Heart left ventricle (tissue), 16 donors: ENCODE measurements around the gene SGK1. TPM values are rescaled to one million over a fixed set of nuclear protein-coding genes. Genes with fewer than 3 reads are reported as not detected.

Experiments used
- ATAC-seq, 4 donors: fragments of 200-7000 bp; cut with Tn5 transposase; one replicate each; pipeline ENCODE4 v1.9.1; 2020 to 2022; ENCODE audit warnings: moderate library complexity in 4 of 4, mild to moderate bottlenecking in 3 of 4, moderate number of reproducible peaks in 1 of 4
- DNase-seq, 5 donors: peaks; one replicate each; pipeline ENCODE4 v3.0.0-alpha.2; 2020
- H3K27ac ChIP-seq, 12 donors: fragments of 200-600 bp; sonication (generic) in 4 of 12; one replicate each; pipeline versions ENCODE4 v1.5.0 to v1.8.0; 2016 to 2022; ENCODE audit warnings: mild to moderate bottlenecking in 2 of 12
- H3K27me3 ChIP-seq, 9 donors: fragments of 200-600 bp; sonication (generic) in 2 of 9; one replicate each; pipeline versions ENCODE4 v1.5.1 to v1.8.0; 2016 to 2022; ENCODE audit warnings: mild to moderate bottlenecking in 3 of 9
- H3K36me3 ChIP-seq, 9 donors: fragments of 200-600 bp; sonication (generic) in 2 of 9; one replicate each; pipeline versions ENCODE4 v1.5.0 to v1.8.0; 2018 to 2022; ENCODE audit warnings: mild to moderate bottlenecking in 2 of 9
- H3K4me1 ChIP-seq, 12 donors: fragments of 200-600 bp; sonication (generic) in 4 of 12; one replicate each; pipeline versions ENCODE4 v1.5.0 to v1.8.0; 2016 to 2022; ENCODE audit warnings: mild to moderate bottlenecking in 3 of 12
- H3K4me3 ChIP-seq, 12 donors: fragments of 200-600 bp; sonication (generic) in 4 of 12; one replicate each; pipeline versions ENCODE4 v1.5.0 to v1.8.0; 2017 to 2022; ENCODE audit warnings: mild to moderate bottlenecking in 9 of 12, moderate library complexity in 4 of 12
- H3K9me3 ChIP-seq, 12 donors: fragments of 200-600 bp; sonication (generic) in 4 of 12; one replicate each; pipeline versions ENCODE4 v1.5.0 to v1.8.0; 2016 to 2022; ENCODE audit warnings: mild to moderate bottlenecking in 1 of 12
- POLR2A ChIP-seq, 2 donors: fragments of 450-650 bp; IDR thresholded peaks; one replicate each; pipeline ENCODE4 v1.6.1; 2017; ENCODE audit warnings: antibody characterized with exemption in 2 of 2, mild to moderate bottlenecking in 2 of 2, moderate library complexity in 2 of 2
- WGBS, 4 donors: extraction: QIAGEN DNeasy Blood & Tissue Kit in 2 of 4; methylation state at CpG; one replicate each; pipeline versions ENCODE4 v1.1.5 to v1.1.7; 2013 to 2018; 5-methylcytosine and 5-hydroxymethylcytosine counted together
- intact Hi-C, 10 donors: fragments of 100-400 bp; cut with DNase I; formaldehyde crosslinking; loops; one replicate each; pipeline versions ENCODE4 v1.11.1 to v1.14.2; 2022
- polyA plus RNA-seq, 2 donors: library from polyadenylated mRNA; stranded (reverse); fragments of 200-250 nt; gene quantifications; one replicate each; pipeline ENCODE4 v1.2.3, GENCODE V29; 2013
- total RNA-seq, 9 donors: library from RNA; depleted of rRNA in 2 of 9; stranded (reverse); fragments of >200 nt in 2 of 9; fragmentation: NEBNext Ultra II Directional in 3 of 9; extraction: Animal tissue kit (Norgen Biotek cat#: 25700) in 3 of 9; gene quantifications; one replicate each; pipeline versions ENCODE4 v1.1.0 to v1.2.4, GENCODE V29; 2016 to 2023
- TF ChIP-seq, protein P1 (sequence below), 12 donors: fragments of 200-600 bp; sonication (generic) in 4 of 12; IDR thresholded peaks; one replicate each; pipeline versions ENCODE4 v1.5.0 to v1.8.0; 2018 to 2022; ENCODE audit warnings: antibody characterized with exemption in 12 of 12, mild to moderate bottlenecking in 5 of 12
- donor health status: ischemic (EF 13 %, LVEDD 7.1; RV severe dilation, severe dysfunction).
- donor health status: healthy with polysubstance abuse.
- donor health status: DM: no; HTN: yes; CAD: no.
- donor health status: DM: no; HTN: no; CAD: no.
- donor health status: ischemic (EF 25% LVEDD 6.9; RV normal size, moderate dysfunction).
- donor health status: ischemic (EF 25% LVEDD 5.7; RV mildly dilated, moderate dysfunction).
- donor health status: healthy.
- donor health status: DM: yes; HTN: yes; CAD: no.
- donor health status: ischemic (EF 35%, LVEDD 5.7; RV mildly dilated, moderate dysfunction).
- donor health status: nonischemic (EF 11% LVEDD 7.7; RV severe dilation, severe dysfunction).
- donor health status: DM: yes; HTN: yes; CAD: no.
- donor health status: PGD.
- donor health status: ischemic (EF 29% LVEDD 5.4; RV normal size, mild dysfunction).
- donor health status: nonischemic (EF 23%, LVEDD 6.1; RV moderate dilation, normal function).

SGK1 gene
- total and polyA plus RNA-seq, 11 donors, result 17.7 to 118 (median 56.7) TPM

DNA sequence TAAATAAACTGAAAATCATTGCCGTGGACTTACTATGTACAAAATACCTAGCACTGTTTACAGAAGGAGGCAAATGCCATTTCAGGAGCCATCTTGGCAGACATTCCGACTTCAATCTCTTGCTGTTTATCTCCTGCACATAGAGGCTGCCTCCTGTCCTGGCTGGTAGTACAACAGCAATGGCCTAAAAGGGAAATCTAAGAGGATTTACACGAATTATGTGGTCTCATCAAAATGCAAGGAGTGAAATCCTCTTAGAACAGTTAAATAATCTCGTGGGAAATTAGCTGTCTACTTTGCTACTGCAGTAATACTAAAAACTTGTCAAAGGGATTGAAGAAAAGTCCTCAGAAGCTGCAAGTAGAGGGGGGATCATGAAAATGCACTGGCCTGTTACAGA lies 183.3 kb downstream of the SGK1 start:
- Histone ChIP-seq H3K4me3 (no peak overlapping the region), H3K36me3 (no peaks in the 10 kb centered on the region)
- no peak for ATAC-seq

DNA sequence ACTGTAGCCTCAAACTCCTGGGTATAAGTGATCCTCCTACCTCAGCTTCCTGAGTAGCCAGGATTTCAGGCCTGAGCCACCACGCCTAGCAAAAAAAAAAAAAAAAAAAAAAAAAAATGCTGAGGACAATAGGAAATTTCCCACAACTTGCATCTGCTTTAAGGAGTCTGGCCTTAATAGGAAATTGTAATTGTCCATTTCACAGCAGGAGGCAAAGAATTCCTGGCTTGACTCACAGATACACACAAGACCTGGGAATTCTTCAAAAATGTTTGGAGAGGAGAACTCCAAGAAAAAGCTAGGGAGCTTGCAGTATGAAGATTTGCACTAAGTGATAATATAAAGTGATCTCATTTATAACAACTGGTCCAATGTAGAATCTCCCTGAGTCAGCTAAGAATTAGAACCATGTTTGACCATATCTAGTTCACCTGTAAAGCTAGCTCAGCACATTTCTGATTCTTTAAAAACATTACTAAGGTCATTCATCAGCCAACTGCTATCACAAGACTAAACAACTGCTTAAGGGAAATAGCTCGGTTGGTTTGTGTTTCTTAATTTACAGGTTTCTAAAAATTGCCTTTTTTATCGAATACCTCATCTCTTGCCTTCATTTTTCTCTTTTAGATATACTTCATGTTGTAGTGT lies 185.3 kb downstream of the SGK1 start:
- Histone ChIP-seq H3K4me1 (no peaks in the 10 kb centered on the region), H3K27ac (no peak overlapping the region), H3K4me3 (no peak overlapping the region), H3K9me3 (no peaks in the 10 kb centered on the region), H3K36me3 (no peaks in the 10 kb centered on the region), H3K27me3 (no peaks in the 10 kb centered on the region)
- 78 to 83% (median 81%) methylated on average over 3 of the region's 3 CpGs for WGBS, 4 donors
- TF ChIP-seq, protein P1, sequence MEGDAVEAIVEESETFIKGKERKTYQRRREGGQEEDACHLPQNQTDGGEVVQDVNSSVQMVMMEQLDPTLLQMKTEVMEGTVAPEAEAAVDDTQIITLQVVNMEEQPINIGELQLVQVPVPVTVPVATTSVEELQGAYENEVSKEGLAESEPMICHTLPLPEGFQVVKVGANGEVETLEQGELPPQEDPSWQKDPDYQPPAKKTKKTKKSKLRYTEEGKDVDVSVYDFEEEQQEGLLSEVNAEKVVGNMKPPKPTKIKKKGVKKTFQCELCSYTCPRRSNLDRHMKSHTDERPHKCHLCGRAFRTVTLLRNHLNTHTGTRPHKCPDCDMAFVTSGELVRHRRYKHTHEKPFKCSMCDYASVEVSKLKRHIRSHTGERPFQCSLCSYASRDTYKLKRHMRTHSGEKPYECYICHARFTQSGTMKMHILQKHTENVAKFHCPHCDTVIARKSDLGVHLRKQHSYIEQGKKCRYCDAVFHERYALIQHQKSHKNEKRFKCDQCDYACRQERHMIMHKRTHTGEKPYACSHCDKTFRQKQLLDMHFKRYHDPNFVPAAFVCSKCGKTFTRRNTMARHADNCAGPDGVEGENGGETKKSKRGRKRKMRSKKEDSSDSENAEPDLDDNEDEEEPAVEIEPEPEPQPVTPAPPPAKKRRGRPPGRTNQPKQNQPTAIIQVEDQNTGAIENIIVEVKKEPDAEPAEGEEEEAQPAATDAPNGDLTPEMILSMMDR (IDR thresholded peaks at IDR 0.05), result no peak
- no peak for TF ChIP-seq POLR2A (IDR thresholded peaks at IDR 0.05)
- intact Hi-C loops, result no loop called here
- DNase-seq (no peak), ATAC-seq (no peak)

More for the DNA sequence above, 183.3 kb downstream of the SGK1 start:
- Histone ChIP-seq H3K4me1 (no peaks in the 10 kb centered on the region), H3K9me3 (no peaks in the 10 kb centered on the region), H3K27ac (no peak overlapping the region), H3K27me3 (no peaks in the 10 kb centered on the region)
- no peak for DNase-seq
- intact Hi-C loops, result no loop called here
- WGBS, 4 donors, result 68 to 78% (median 70%) methylated on average over 4 of the region's 4 CpGs
- TF ChIP-seq, protein P1 (IDR thresholded peaks at IDR 0.05), result no peak
- TF ChIP-seq POLR2A (IDR thresholded peaks at IDR 0.05), result no peak

DNA sequence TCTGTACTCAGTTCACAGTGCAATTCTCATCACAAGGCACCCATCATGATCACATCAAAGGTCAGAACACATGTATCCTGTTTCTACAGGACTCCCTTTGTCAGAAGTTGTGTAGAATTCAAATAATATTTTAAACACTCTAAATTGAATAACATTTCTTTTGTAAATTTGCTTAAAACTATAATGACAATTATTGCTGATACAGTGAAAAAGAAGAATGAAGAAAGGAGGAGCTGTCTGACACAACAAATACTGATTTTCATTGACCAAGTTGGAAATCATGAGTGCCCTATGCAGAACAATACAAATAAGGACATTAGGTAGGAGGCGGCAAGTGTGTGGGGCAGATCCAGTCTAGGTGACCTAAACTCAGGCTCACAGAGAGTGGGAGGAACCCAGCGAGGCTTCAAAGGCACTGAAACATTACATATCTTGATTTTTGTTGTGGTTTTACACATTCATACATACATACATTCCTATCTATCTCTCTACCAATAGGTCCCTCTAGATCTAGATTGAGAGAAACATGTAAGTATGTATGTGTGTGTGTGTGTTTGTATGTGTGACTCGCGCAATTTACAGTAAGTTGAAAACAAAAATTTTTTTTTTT lies 186.3 kb downstream of the SGK1 start:
- intact Hi-C loops, result no loop called here
- Histone ChIP-seq H3K27ac (no peak overlapping the region), H3K36me3 (no peaks in the 10 kb centered on the region), H3K4me1 (no peaks in the 10 kb centered on the region), H3K27me3 (no peaks in the 10 kb centered on the region), H3K4me3 (no peak overlapping the region), H3K9me3 (no peaks in the 10 kb centered on the region)
- TF ChIP-seq POLR2A (IDR thresholded peaks at IDR 0.05), result no peak
- TF ChIP-seq, protein P1 (IDR thresholded peaks at IDR 0.05), result no peak
- no peak for DNase-seq
- WGBS, 4 donors, result 91 to 97% (median 94%) methylated on average over 4 of the region's 4 CpGs
- no peak for ATAC-seq

DNA sequence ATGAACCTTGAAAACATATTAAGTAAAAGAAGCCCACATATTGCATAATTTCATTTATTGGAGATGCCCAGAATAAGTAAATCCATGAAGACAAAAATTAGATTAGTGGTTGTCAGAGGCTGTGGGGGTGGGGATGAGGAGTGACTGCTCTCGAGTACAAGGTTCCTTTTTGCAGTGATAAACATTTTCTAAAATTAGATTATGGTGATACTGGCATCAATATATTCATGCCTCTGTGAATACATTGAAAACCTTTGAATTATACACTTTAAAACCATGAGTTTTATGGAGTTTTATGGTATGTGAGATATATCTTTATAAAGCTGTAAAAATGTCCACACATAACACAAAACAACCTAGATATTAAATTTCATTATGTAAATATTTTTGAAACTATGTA lies 189.8 kb downstream of the SGK1 start:
- TF ChIP-seq, protein P1 (IDR thresholded peaks at IDR 0.05), result no peak
- TF ChIP-seq POLR2A (IDR thresholded peaks at IDR 0.05), result no peak
- Histone ChIP-seq H3K27ac (no peak overlapping the region), H3K9me3 (no peaks in the 10 kb centered on the region), H3K4me1 (peaks cover 0 to 4% (median 0%) of the 10 kb centered on the region in 12 donors), H3K27me3 (no peaks in the 10 kb centered on the region), H3K36me3 (no peaks in the 10 kb centered on the region), H3K4me3 (no peak overlapping the region)
- intact Hi-C loops, result no loop called here
- ATAC-seq (no peak), DNase-seq (no peak)
- WGBS, 4 donors, result 8 to 13% (median 12%) methylated on average over 1 of the region's 1 CpG
